Esophagus muscularis mucosa (tissue), 4 donors: ENCODE results near the gene BACH1. TPM values are rescaled to one million over a fixed set of nuclear protein-coding genes. Genes with fewer than 3 reads are reported as not detected.

Experiments used
- DNase-seq: peaks from one replicate; pipeline ENCODE4 v3.0.0-alpha.2; 2017; ENCODE audit errors: extremely low spot score
- H3K27ac ChIP-seq, 4 donors: fragments of 200-600 bp; sonication (generic); replicated peaks in 1 of 4; 1 replicate in 3 of 4; 2 replicates in 1 of 4; pipeline ENCODE4 v1.5.1; 2016 to 2019; ENCODE audit warnings: mild to moderate bottlenecking in 1 of 4
- H3K27me3 ChIP-seq, 4 donors: fragments of 200-600 bp; sonication (generic); one replicate each; pipeline versions ENCODE4 v1.5.1 to v1.6.0; 2016 to 2019
- H3K36me3 ChIP-seq, 4 donors: fragments of 200-600 bp; sonication (generic); one replicate each; pipeline ENCODE4 v1.5.1; 2016 to 2019
- H3K4me1 ChIP-seq, 4 donors: fragments of 200-600 bp; sonication (generic); one replicate each; pipeline ENCODE4 v1.5.1; 2016 to 2019
- H3K4me3 ChIP-seq, 4 donors: fragments of 200-600 bp; sonication (generic); 1 replicate in 2 of 4; 2 replicates in 2 of 4; pipeline ENCODE4 v1.5.1; 2016 to 2019; ENCODE audit warnings: mild to moderate bottlenecking in 4 of 4, moderate library complexity in 1 of 4
- H3K9me3 ChIP-seq, 4 donors: fragments of 200-600 bp; sonication (generic); 1 replicate in 3 of 4; 2 replicates in 1 of 4; pipeline ENCODE4 v1.5.1; 2016 to 2019
- CTCF ChIP-seq, 3 experiments: fragments of 200-600 bp in 2 of 3; fragments of 450-650 bp in 1 of 3; sonication (generic) in 2 of 3; IDR thresholded peaks; one replicate each; pipeline ENCODE4 v1.5.1; 2017 to 2019; ENCODE audit warnings: antibody characterized with exemption in 3 of 3, mild to moderate bottlenecking in 2 of 3, moderate library complexity in 1 of 3
- EP300 ChIP-seq: sonication (generic); formaldehyde crosslinking; IDR thresholded peaks from one replicate; pipeline ENCODE4 v1.6.1; 2017; ENCODE audit warnings: antibody characterized with exemption
- POLR2A ChIP-seq: fragments of 450-650 bp; IDR thresholded peaks from one replicate; pipeline ENCODE4 v1.6.1; 2017; ENCODE audit warnings: antibody characterized with exemption, moderate library complexity, mild to moderate bottlenecking, low read depth
- POLR2AphosphoS5 ChIP-seq, 2 donors: sonication (generic); formaldehyde crosslinking; IDR thresholded peaks; one replicate each; pipeline ENCODE4 v1.6.1; 2017; ENCODE audit warnings: antibody characterized with exemption in 2 of 2
- WGBS: methylation state at CpG from one replicate; pipeline ENCODE4 v1.1.5; 2018; 5-methylcytosine and 5-hydroxymethylcytosine counted together
- intact Hi-C: fragments of 100-400 bp; cut with DNase I; formaldehyde crosslinking; loops from one replicate; pipeline ENCODE4 v1.15.1; 2023
- total RNA-seq, 4 donors: library from RNA; depleted of rRNA; stranded (reverse); fragments of >200 nt; gene quantifications; one replicate each; pipeline versions ENCODE4 v1.1.0 to v1.2.1, GENCODE V29; 2016

BACH1 gene
- total RNA-seq, 4 donors from 2014 or later = 43.8 to 86.3 (median 50.9) TPM

GRCh38 chr21:29390778-29391177, 92.1 kb downstream of the BACH1 start:
- whole genome bisulfite sequencing = 98% methylated on average over 2 of the region's 2 CpGs

GRCh38 chr21:29394051-29394450, 95.3 kb downstream of the BACH1 start:
- intact Hi-C loops = no loop called here
- no peak for TF ChIP-seq POLR2A
- no peak for TF ChIP-seq CTCF (IDR thresholded peaks at IDR 0.05)
- no peak for TF ChIP-seq EP300
- no peak for TF ChIP-seq POLR2AphosphoS5 (IDR thresholded peaks at IDR 0.05)
- Histone ChIP-seq H3K9me3 (no peaks in the 10 kb centered on the region), H3K36me3 (no peaks in the 10 kb centered on the region), H3K27ac (no peak overlapping the region), H3K27me3 (no peaks in the 10 kb centered on the region), H3K4me1 (no peaks in the 10 kb centered on the region), H3K4me3 (no peak overlapping the region)
- DNase-seq = no peak
- 96% methylated on average over 2 of the region's 2 CpGs for WGBS

More at GRCh38 chr21:29390778-29391177, 92.1 kb downstream of the BACH1 start:
- Histone ChIP-seq H3K27ac (no peak overlapping the region), H3K4me3 (no peak overlapping the region), H3K36me3 (no peaks in the 10 kb centered on the region), H3K27me3 (no peaks in the 10 kb centered on the region), H3K9me3 (no peaks in the 10 kb centered on the region), H3K4me1 (no peaks in the 10 kb centered on the region)
- DNase-seq = no peak
- intact Hi-C loops = no loop called here
- TF ChIP-seq CTCF (IDR thresholded peaks at IDR 0.05) (no peak), EP300 (no peak), POLR2AphosphoS5 (IDR thresholded peaks at IDR 0.05) (no peak), POLR2A (no peak)

Other genes starting within 250 kb of the BACH1 start
- 100 to 1,000 TPM in 1 of 4 donors, 10 to 100 TPM in 3; 73.9 to 104 (median 85.4) TPM for gene CCT8, start 225.3 kb upstream of the BACH1 start, total RNA-seq
- gene MAP3K7CL, start 168.3 kb upstream of the BACH1 start, total RNA-seq = 1 to 10 TPM; 1.6 to 2.8 (median 1.9) TPM